HL-60 (cell line): ENCODE measurements around the gene BBS12.

Source experiments
- TF ChIP-seq, protein P1 (sequence below): IDR thresholded peaks from one replicate; pipeline ENCODE4 v1.5.1; 2011; ENCODE audit warnings: low read length, control low read depth, inconsistent platforms; ENCODE audit not compliant: insufficient read depth
- TF ChIP-seq, protein P2 (sequence below): IDR thresholded peaks from 2 replicates; pipeline ENCODE4 v1.6.1; 2012; ENCODE audit warnings: low read depth; ENCODE audit not compliant: insufficient replicate concordance

DNA sequence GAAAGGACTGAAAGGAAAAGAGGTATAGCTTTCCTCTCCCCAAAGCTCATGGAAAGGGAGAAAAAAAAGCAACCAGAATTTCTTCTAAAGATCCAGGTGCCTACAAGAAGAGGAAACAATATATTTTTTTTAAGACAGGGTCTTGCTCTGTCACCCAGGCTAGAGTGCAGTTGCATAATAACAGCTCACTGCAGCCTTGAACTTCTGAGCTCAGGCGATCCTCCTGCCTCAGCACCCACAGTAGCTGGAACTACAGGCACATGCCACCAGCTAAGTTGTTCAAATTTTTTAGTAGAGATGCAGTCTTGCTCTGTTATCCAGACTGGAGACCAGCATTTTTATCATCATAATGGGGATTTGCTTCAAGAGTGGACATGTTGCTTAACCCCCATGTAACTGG lies 30.5 kb upstream of the BBS12 start:
- TF ChIP-seq, protein P1, sequence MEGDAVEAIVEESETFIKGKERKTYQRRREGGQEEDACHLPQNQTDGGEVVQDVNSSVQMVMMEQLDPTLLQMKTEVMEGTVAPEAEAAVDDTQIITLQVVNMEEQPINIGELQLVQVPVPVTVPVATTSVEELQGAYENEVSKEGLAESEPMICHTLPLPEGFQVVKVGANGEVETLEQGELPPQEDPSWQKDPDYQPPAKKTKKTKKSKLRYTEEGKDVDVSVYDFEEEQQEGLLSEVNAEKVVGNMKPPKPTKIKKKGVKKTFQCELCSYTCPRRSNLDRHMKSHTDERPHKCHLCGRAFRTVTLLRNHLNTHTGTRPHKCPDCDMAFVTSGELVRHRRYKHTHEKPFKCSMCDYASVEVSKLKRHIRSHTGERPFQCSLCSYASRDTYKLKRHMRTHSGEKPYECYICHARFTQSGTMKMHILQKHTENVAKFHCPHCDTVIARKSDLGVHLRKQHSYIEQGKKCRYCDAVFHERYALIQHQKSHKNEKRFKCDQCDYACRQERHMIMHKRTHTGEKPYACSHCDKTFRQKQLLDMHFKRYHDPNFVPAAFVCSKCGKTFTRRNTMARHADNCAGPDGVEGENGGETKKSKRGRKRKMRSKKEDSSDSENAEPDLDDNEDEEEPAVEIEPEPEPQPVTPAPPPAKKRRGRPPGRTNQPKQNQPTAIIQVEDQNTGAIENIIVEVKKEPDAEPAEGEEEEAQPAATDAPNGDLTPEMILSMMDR = no peak
- TF ChIP-seq, protein P2, sequence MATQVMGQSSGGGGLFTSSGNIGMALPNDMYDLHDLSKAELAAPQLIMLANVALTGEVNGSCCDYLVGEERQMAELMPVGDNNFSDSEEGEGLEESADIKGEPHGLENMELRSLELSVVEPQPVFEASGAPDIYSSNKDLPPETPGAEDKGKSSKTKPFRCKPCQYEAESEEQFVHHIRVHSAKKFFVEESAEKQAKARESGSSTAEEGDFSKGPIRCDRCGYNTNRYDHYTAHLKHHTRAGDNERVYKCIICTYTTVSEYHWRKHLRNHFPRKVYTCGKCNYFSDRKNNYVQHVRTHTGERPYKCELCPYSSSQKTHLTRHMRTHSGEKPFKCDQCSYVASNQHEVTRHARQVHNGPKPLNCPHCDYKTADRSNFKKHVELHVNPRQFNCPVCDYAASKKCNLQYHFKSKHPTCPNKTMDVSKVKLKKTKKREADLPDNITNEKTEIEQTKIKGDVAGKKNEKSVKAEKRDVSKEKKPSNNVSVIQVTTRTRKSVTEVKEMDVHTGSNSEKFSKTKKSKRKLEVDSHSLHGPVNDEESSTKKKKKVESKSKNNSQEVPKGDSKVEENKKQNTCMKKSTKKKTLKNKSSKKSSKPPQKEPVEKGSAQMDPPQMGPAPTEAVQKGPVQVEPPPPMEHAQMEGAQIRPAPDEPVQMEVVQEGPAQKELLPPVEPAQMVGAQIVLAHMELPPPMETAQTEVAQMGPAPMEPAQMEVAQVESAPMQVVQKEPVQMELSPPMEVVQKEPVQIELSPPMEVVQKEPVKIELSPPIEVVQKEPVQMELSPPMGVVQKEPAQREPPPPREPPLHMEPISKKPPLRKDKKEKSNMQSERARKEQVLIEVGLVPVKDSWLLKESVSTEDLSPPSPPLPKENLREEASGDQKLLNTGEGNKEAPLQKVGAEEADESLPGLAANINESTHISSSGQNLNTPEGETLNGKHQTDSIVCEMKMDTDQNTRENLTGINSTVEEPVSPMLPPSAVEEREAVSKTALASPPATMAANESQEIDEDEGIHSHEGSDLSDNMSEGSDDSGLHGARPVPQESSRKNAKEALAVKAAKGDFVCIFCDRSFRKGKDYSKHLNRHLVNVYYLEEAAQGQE = no peak
